Activated CD8-positive, alpha-beta memory T cell treated with anti-CD3 and anti-CD28 coated beads for 36 hours (primary cell): Measurements from ENCODE around the gene RNF126. TPM values are rescaled to one million over a fixed set of nuclear protein-coding genes. Genes with fewer than 3 reads are reported as not detected.

ENCODE experiments used
- CTCF ChIA-PET: fragments of 350-600 bp; sonication (Branson Sonifier 250); formaldehyde crosslinking; loops from one replicate; lab custom pipeline; 2021; ENCODE audit warnings: antibody characterized with exemption; lab: Charles Lee
- POLR2A ChIA-PET: fragments of 350-600 bp; sonication (Branson Sonifier 250); formaldehyde crosslinking; loops from one replicate; lab custom pipeline; 2021; ENCODE audit warnings: antibody characterized with exemption; lab: Charles Lee
- total RNA-seq, 2 experiments: library from RNA; stranded (reverse); gene quantifications; one replicate each; pipeline ENCODE4 v1.2.3, GENCODE V29; 2021

RNF126 gene
- total RNA-seq, 2 experiments from 2014 or later = 104 to 110 TPM

DNA sequence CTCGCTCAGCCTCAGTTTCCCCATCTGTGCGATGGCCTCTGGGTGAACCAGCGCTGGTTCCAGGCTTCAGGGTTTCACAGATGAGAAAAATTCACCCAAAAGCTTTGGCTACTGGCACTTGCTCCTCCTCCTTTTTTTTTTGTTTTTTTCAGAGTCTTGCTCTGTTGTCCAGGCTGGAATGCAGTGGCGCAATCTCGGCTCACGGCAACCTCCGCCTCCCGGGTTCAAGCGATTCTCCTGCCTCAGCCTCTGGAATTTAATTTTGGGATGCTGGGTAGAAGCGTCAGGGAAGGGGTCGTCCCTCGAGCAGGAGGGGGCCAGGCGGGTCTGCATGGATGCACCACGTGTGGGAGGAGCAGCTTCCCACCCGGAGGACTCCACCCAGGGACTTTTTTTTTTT is 25.2 kb upstream of the RNF126 start:
- POLR2A ChIA-PET = no interaction called here
- CTCF ChIA-PET = interaction anchor here (0.6 kb wide), 1 partner anchor 184 kb away, joined by 4 read pairs; no protein-coding TSS in a partner anchor

DNA sequence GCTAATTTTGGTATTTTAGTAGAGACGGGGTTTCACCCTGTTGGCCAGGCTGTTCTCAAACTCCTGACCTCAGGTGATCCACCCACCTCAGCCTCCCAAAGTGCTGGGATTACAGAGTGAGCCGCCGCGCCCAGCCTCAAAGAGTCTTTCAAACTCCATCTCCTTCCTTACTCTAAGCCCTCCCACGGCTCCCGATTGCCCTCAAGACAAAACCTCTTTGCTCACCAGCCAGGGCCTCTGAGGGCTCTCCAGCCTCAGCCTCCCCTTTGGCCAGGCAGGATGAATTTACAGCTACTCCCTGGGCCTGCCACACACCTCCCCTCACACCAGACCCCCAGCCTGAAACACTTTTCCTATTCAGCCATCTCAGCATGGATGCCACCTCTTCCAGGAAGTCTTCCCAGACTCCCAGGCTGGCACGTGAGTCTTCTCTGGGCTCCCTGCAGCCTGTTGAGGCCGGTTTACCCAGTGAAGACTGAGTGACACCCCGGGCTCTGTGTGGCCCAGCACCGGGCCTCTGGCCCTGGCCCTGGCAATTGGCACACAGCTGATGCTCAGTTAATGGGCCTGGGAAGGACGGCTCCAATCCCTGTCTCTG is 24.7 kb upstream of the RNF126 start:
- ChIA-PET POLR2A (no interaction called here), CTCF (no interaction called here)

DNA sequence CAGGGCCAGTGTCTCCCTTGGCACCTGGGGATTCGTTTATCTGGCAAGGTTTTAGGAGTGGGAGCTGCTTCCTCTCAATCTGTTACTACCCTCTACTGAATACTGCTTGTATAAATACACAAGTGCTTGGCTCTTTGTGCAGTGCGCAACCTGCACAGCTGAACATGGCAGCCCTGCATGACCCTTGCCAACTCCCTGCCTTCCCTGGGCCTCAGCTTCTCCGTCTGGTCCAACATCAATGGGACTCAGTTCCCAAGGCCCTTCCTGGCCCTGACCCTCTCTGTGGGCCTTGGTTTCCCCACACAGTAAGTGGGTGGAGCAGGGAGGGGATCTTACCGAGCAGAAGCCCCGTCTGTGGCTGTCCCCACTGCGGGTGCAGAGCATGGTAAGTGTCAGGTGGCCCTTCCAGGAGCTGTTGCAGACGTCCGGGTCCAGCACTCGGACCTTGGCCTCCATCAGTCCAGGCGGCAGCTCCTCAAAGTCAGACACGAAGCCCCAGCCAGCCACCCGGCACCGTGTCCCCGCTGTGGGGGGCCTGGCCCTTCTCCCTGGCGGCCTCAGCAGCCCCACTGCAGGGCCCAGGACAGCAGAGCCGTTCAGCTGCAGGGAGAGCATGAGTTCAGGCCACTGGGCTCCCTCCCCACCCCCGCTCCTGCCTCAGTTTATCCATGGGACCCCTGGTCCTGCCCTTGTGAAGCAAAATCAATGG is 23.7 kb upstream of the RNF126 start:
- ChIA-PET POLR2A (no interaction called here), CTCF (interaction anchor here (1.0 kb wide), 1 partner anchor 47 kb away, joined by 3 read pairs; no protein-coding TSS in a partner anchor)

DNA sequence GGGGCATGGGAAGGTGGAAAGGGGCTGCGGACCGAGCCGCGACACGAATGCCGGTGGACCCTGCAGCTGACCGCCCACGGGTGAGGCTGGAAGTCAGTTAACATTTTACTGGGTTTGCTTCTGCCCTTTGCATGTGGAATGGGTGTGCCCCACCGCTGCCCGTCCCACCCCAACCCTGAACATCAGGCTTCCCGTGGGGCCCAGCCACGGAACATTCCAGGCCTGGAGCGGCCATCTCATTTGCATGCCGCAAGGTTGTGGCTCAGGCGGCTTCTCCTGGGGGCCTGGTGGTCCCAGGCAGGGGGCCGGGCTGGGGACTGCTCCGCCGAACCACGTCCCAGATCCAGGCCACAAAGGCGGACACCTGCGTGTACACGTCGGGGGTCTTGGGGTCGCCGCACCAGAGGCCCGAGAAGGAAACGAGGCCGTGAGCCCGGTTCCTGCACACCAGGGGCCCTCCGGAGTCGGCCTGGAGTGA is 22.5 kb upstream of the RNF126 start:
- CTCF ChIA-PET = interaction anchor here (1.2 kb wide), 1 partner anchor 49 kb away, joined by 3 read pairs; no protein-coding TSS in a partner anchor
- POLR2A ChIA-PET = no interaction called here

GRCh38 chr19:682678-683320 is 19.8 kb upstream of the RNF126 start:
- POLR2A ChIA-PET = interaction anchor here (0.7 kb wide), 1 partner anchor 20 kb away, joined by 4 read pairs; no protein-coding TSS in a partner anchor
- CTCF ChIA-PET = no interaction called here

DNA sequence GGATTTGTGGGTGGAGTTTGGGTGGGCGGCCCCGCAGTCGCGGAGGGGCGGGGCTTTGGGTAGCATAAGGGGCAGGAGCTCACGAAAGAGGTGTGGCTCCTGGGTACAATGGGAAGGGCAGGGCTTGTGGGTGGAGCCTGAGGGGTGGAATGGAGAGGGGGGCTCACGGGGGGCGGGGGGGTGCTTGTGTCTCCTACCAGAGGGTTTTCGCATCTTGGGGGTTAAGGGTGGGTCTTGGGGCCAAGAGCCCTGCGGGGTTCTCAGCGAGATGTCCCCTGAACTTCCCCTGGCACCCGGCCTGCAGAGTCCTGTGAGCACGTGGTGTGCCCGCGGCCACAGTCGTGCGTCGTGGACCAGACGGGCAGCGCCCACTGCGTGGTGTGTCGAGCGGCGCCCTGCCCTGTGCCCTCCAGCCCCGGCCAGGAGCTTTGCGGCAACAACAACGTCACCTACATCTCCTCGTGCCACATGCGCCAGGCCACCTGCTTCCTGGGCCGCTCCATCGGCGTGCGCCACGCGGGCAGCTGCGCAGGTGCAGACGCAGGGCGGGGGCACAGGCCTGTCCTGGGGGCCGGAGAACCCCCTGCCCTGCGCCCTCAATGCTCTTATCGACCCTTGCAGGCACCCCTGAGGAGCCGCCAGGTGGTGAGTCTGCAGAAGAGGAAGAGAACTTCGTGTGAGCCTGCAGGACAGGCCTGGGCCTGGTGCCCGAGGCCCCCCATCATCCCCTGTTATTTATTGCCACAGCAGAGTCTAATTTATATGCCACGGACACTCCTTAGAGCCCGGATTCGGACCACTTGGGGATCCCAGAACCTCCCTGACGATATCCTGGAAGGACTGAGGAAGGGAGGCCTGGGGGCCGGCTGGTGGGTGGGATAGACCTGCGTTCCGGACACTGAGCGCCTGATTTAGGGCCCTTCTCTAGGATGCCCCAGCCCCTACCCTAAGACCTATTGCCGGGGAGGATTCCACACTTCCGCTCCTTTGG is 18.3 kb upstream of the RNF126 start:
- ChIA-PET POLR2A (interaction anchor here (0.6 to 2.7 kb wide), 2 partner anchors 18 to 201 kb away, joined by 6 to 17 read pairs; partner anchors contain the start of gene RNF126), CTCF (interaction anchor here (0.6 to 2.0 kb wide), 4 partner anchors 18 to 72 kb away, joined by 3 to 9 read pairs (median 4); no protein-coding TSS in a partner anchor)

GRCh38 chr19:680287-681028 is 17.4 kb upstream of the RNF126 start:
- ChIA-PET POLR2A (interaction anchor here (0.6 to 2.7 kb wide), 3 partner anchors 17 to 200 kb away, joined by 3 to 17 read pairs (median 6); partner anchors contain the start of gene RNF126), CTCF (interaction anchor here (0.6 to 2.0 kb wide), 8 partner anchors 10 to 89 kb away, joined by 3 to 9 read pairs (median 4); no protein-coding TSS in a partner anchor)

DNA sequence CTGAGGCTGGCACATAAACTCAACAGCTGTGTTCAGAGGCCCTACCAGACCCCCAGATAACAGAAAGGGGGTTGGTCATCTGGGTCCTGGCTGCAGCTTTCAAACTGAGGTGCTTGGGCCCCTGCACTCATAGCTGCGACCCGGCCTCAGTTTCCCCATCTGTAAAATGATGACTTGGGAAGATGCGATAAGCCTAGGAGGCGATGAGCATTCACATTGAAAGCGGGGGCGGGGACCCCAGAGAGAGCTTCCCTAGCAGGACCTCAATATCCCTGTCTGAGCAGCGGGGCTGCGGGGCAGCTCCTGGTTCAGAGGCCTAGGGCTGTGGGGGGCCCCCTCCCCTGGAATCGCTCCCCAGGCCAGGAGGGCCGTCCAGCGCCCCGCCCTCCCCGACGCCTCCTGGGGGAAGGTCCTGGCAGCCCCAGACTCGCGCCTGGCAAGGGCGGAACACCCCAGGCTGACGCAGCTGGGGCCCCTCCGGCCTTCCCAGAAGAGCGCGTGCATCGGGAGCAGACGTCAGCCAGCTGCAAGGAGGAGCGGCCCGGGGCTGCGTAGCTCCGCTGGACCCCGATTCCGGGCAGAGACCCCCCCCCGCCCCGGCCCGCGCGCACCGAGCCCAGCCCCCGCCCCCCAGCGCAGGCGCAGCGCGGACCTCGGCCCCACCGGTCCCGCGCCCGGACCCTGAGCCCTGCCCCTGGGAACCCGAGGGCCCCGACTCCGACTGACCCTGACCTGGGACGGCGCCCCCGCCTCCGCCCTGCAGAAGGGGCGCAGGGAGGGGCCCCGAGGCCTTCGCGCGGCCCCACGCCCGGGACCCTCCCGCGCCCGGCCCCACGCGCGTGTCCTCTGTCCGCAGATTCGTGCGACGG is 16.6 kb upstream of the RNF126 start:
- ChIA-PET POLR2A (interaction anchor here (0.7 to 2.7 kb wide), 3 partner anchors 16 to 305 kb away, joined by 3 to 17 read pairs (median 3); partner anchors contain the start of genes RNF126 and WDR18), CTCF (interaction anchor here (1.0 to 2.0 kb wide), 7 partner anchors 9 to 90 kb away, joined by 3 to 9 read pairs (median 3); partner anchors contain the start of gene PRSS57)

DNA sequence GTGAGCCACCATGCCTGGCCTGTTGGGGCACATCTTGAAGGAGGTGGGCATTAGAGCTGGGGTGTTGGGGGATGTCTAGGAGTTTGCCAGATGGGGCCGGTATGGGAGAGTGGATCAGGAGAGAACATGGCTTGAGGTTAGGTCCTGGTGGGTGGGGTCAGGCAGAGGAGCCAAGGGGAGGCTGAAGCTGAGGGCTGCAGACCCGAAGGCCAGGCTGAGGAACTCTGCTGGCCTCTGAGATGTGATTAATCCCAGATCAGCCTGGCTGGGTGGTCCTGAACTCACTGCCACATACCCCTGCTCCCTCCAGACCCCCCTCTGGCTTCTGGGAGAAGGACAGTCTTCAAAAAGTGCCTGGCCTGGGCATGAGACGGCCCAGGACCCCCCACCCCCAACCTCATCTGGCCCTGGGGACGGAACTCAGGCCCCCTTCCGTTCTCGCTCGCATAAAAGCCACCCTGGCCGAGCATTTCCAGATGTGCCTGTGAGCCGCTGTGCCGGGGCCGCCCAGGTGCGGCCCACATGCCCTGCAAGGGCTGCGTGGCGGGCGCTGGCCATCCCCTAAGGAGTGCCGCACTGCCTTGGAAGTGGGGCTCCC is 15.9 kb upstream of the RNF126 start:
- CTCF ChIA-PET = interaction anchor here (1.2 to 2.0 kb wide), 3 partner anchors 16 to 55 kb away, joined by 3 to 9 read pairs (median 5); partner anchors contain the start of gene PRSS57
- POLR2A ChIA-PET = interaction anchor here (0.7 to 2.7 kb wide), 2 partner anchors 16 to 305 kb away, joined by 3 to 17 read pairs; partner anchors contain the start of genes RNF126 and WDR18

- ChIA-PET CTCF (interaction anchor here (1.2 kb wide), 1 partner anchor 57 kb away, joined by 3 read pairs; no protein-coding TSS in a partner anchor), POLR2A (interaction anchor here (2.4 kb wide), 1 partner anchor 14 kb away, joined by 10 read pairs; the partner anchor contains the start of gene RNF126)
Measured at GRCh38 chr19:677601-678436, 14.8 kb upstream of the RNF126 start.

- POLR2A ChIA-PET = interaction anchor here (2.4 kb wide), 1 partner anchor 14 kb away, joined by 10 read pairs; the partner anchor contains the start of gene RNF126
- CTCF ChIA-PET = interaction anchor here (0.6 to 1.2 kb wide), 2 partner anchors 57 to 881 kb away, joined by 3 to 4 read pairs; no protein-coding TSS in a partner anchor
Measured at GRCh38 chr19:677201-677600, 14.2 kb upstream of the RNF126 start.

GRCh38 chr19:676339-677105 is 13.5 kb upstream of the RNF126 start, which contains the start of gene FSTL3:
FSTL3 (plus strand) TSS chr19:676392; CDS start chr19:676424, 32 bp downstream.
- ChIA-PET CTCF (interaction anchor here (0.6 to 1.4 kb wide), 4 partner anchors 11 to 882 kb away, joined by 3 to 6 read pairs (median 4); partner anchors contain the start of gene BSG), POLR2A (interaction anchor here (2.4 kb wide), 1 partner anchor 13 kb away, joined by 10 read pairs; the partner anchor contains the start of gene RNF126)

DNA sequence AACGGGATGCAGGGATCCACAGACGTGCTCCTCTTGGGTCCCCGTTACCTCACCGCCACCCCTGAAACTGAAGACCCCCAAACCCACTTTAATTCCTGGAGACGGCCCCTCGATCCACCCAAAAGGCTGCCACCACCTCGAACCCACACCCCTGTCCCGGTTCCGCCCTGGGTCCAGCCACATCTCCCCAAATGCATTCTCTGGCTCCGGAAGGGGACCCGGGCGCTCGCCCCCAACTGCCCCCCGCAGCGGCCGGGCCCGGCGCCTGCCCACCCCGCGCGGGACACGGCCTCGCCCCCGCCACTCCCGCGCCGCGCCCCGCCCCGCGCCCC is 13.0 kb upstream of the RNF126 start:
- ChIA-PET CTCF (interaction anchor here (1.4 kb wide), 1 partner anchor 103 kb away, joined by 3 read pairs; the partner anchor contains the start of gene BSG), POLR2A (no interaction called here)
